GM19463 (cell line): ENCODE measurements around the gene LDLR.

Experiments used
- ATAC-seq: cut with Tn5 transposase; IDR thresholded peaks from one replicate; pipeline ENCODE4 v1.9.1; 2021; ENCODE audit warnings: mild to moderate bottlenecking, moderate library complexity; ENCODE audit not compliant: unreplicated experiment

LDLR gene

DNA sequence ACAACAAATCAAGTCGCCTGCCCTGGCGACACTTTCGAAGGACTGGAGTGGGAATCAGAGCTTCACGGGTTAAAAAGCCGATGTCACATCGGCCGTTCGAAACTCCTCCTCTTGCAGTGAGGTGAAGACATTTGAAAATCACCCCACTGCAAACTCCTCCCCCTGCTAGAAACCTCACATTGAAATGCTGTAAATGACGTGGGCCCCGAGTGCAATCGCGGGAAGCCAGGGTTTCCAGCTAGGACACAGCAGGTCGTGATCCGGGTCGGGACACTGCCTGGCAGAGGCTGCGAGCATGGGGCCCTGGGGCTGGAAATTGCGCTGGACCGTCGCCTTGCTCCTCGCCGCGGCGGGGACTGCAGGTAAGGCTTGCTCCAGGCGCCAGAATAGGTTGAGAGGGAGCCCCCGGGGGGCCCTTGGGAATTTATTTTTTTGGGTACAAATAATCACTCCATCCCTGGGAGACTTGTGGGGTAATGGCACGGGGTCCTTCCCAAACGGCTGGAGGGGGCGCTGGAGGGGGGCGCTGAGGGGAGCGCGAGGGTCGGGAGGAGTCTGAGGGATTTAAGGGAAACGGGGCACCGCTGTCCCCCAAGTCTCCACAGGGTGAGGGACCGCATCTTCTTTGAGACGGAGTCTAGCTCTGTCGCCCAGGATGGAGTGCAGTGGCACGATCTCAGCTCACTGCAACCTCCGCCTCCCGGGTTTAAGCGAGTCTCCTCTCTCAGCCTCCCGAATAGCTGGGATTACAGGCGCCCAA, at the start of gene LDLR:
TSS of gene LDLR (plus strand) at position 210 of the 760 bp plus-strand sequence. CDS start at position 296, 86 bp downstream.
- no peak for ATAC-seq

DNA sequence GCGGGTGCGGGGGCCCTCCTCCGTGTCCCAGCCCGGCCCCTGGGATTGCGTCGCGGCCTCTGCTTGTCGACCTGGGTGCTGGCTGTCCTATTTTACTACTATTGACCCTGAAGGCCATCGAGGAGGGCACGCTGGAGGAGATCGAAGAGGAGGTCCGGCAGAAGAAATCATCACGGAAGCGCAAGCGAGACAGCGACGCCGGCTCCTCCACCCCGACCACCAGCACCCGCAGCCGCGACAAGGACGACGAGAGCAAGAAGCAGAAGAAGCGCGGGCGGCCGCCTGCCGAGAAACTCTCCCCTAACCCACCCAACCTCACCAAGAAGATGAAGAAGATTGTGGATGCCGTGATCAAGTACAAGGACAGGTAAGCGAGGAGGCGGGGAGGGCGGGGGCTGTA, 48.1 kb upstream of the LDLR start:
- ATAC-seq = no peak

DNA sequence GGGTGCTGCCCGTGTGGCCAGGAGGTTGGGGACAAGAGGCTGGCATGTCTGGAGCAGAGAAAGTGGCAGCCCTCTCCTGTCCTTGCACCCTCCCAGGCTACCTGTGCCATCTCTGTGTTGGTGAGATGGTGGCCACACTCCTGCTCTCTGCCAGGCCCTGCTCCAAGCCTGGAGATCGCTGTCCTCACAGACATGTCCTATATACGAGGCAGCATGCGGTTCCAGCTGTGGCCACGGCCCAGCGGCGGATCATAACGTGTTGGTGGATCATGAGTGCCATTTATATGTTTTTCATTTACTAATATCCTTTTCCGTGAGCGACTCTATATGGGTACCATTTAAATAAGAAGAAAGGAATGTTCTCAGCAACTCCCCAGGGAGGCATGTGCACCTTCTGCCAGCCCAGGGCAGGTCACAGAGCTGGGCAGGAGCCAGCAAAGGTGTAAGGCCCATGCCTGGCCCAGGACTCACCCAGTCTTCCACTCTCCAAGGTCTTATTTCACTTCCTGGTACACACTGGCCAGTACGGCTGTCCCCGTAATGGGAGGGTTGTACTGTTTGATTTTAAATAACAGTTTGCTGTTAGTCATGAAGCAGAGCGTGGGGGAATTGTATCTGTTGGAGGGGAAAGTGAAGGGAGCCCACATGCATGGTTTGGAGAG, 47.2 kb upstream of the LDLR start:
- no peak for ATAC-seq

DNA sequence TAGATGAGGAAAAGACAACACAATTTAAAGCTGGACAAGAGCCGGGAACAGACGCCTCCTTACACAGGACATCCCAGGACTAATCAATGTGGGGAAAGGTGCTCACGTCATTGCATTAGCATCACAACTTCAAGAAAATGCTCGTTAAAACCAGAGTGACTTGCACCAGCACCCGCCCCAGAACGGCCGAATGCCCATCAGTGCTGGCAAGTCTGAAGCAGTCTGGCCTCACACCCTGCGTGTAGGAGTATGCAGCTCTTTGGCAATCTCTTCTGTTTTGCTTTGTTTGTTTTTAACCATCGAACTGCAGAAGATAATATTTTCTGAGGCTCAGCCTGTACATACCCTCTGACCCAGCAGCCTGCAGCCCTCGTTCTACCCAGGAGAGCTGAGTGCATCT, 44.8 kb upstream of the LDLR start:
- ATAC-seq = no peak

DNA sequence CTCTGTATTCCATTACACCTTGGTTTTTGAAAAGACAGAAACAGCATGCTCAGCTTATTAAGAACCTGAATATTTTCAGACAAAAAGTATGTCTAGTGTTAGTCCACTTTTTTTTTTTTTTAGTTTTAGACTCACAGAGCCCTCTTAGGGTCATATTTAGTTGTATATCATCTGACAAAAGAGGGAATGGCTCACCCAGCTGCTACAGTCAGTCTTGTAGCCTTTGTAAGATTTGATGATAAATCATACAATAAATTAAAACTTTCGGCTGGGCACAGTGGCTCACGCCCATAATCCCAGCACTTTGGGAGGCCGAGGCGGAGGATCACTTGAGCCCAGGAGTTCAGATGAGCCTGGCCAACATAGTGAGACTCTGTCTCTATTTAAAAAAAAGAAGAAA, 43.7 kb upstream of the LDLR start:
- ATAC-seq = no peak

DNA sequence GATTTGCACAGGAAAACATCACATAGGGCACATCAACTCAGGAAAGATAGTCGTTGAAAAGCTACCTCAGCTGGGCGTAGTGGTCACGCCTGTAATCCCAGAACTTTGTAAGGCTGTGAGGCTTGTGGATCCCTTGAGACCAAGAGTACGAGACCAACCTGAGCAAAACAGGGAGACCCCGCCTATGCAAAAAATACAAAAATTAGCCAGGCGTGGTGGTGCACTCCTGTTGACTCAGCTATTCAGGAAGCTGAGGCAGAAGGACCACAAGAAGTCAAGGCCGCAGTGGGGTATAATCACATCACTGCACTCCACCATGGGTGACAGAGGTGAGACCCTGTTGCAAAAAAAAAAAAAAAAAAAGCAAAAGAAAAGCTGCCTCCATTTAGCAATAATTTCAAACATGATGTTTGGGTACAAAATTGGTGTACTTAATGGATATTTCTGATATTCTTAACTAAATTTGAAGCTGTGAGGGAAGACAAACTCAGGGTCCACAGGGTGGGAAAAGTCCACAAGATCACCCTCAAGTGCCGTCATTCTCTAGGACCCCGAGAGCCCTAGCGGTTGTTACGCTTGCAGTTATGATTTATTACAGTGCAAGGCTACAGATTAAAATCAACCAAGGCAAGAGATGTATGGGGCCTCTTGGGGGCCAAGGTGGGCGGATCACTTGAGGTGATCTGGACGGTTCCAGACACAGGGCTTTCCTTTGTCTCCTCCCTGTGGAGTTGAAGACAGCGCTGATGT, 42.5 kb upstream of the LDLR start:
- ATAC-seq = no peak

- ATAC-seq = no peak
These were observed 41.4 kb upstream of the LDLR start for GRCh38 chr19:11047866-11048265.

DNA sequence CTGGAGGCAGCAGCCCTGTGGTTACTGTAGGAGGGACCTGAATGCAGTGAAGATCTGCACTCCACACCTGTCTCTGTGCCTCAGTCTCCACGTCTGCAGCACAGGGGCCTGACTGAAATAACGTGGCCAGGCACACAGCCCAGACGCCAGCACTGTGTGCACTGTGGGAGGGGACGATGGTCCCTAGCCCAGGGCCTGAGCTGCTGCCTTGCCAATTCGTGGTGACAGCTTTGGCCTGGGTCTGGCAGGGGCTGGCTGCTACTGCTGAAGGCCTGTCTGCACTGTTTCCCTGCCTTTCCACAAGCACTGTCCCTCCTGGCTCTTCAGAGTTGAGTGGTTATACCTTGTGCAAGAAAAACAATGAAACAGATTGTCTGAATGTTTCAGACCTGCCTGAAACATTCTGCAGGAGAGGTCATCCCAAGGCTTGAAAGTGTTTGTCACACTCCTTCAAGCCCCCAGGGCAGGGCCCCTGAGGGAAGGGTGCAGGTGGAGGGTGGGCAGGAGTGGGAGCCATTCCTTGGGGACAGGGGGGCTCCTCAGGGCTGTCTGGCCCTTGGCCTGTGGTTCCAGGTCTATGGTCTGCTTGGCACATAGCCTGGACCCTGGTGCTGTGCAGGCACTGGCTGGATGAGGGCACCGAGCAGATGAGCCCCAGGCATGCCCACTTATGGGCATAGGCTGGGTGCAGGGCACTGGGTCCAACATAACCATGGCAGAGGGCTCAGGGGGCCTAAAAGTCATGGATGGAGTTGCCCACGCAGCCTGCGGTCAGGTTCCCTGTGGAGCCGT, 38.7 kb upstream of the LDLR start:
- no peak for ATAC-seq

DNA sequence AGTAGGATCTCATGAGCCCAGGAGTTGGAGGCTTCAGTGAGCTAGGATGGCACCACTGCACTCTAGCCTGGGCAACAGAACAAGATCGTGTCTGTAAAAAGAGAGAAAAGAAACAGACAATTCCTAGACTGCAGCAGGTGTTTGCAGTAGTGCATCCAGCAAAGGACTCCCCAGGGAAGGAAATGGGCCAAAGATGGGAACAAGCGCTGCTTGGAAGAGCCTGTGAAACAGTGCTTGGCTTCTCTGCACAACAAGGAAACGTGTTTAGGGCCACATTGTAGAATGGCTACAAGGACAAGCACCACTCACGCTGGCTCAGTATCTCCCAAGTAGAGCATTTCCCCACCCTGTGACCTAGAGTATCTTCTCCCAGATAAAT, 35.5 kb upstream of the LDLR start:
- no peak for ATAC-seq

- ATAC-seq = no peak
These were observed 35.1 kb upstream of the LDLR start for GRCh38 chr19:11054200-11054599.

- no peak for ATAC-seq
These were observed 34.6 kb upstream of the LDLR start for GRCh38 chr19:11054628-11055027.

DNA sequence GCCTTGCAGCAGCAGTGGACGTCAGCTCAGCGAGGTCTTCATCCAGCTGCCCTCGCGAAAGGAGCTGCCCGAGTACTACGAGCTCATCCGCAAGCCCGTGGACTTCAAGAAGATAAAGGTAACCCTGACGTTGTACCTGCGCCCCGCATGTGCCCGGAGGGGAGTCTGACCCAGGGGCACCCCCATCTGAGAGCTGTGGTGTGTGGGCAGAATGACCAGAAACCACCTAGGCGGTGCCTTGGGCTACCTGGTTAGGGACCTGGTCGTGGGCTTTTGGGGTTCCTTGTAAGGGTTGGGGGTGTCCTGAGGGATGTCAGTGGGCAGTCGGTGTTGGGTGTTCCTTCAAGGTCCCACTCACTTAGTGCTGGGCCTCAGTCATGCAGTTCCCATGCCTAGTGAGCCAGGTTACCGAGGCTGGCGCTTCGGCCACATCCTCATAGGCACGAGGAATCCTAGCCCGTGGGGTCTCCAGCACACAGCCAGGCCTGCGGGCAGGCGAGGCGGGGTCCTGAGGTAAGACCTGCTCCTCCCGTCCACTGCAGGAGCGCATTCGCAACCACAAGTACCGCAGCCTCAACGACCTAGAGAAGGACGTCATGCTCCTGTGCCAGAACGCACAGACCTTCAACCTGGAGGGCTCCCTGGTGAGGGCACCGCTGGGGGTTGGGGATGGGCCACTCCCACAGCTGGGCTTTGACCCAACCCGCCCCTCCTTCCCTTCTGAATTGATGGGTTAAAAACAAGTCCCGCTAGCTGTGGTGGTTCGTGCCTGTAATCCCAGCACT, 30.8 kb upstream of the LDLR start:
- ATAC-seq = no peak

DNA sequence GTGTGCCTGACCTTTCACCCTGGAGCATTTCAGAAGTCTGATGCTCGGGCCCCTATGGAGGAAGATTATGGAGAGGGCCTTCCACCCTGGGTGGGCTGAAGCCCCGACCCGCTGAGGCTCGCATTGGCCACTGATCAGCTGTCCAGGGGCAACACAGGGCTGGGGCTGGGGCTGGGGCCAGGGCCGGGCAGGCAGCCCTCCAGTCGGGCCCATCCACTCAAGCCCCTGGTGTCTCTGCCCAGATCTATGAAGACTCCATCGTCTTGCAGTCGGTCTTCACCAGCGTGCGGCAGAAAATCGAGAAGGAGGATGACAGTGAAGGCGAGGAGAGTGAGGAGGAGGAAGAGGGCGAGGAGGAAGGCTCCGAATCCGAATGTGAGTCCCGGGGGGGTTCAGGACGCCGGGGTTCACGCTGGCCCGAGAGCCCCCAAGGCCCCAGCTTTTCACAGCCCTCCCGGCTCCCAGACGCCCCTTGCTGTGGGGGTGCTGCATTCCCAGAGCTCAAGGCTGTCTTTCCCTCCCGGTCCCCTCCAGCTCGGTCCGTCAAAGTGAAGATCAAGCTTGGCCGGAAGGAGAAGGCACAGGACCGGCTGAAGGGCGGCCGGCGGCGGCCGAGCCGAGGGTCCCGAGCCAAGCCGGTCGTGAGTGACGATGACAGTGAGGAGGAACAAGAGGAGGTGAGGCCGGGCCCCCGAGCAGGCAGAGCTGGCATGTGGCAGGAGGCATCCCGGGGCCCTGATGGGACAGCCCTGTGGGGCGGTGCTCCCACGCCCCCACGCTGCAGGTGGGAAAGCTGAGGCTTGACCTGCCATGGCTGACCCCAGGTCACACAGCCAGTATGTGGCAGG, 29.5 kb upstream of the LDLR start:
- no peak for ATAC-seq

DNA sequence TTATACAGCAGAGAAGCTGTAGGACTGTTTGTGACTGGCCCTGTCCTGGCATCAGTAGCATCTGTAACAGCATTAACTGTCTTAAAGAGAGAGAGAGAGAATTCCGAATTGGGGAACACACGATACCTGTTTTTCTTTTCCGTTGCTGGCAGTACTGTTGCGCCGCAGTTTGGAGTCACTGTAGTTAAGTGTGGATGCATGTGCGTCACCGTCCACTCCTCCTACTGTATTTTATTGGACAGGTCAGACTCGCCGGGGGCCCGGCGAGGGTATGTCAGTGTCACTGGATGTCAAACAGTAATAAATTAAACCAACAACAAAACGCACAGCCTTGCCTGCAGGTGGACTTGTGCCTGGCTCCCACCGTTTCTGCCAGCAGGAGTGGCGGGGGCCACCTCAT, 27.3 kb upstream of the LDLR start:
- no peak for ATAC-seq

GRCh38 chr19:11063434-11063833, 25.8 kb upstream of the LDLR start:
- ATAC-seq = no peak

DNA sequence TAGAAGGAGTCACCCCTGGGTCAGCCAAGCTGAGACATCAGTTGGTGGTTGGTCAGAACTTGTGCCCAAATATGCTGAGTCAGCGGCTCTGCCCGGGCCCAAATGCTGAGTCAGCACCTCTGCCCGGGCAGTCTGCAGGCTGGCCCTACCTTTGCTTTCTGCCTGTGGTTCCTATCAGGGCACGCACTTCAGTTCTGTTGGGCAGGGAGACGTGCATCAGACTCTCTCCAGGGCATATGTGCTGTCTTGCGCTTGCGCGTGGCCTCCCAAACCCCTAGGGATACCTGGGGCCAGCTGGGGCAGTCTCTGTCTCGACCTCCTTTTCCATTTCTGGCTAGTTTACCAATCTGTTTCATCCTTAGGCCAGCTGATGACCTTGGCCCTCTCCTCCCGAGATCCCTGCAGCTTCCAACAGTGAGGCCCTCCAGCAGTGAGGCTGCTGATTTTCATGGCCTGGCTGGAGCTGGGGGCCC, 24.4 kb upstream of the LDLR start:
- no peak for ATAC-seq

DNA sequence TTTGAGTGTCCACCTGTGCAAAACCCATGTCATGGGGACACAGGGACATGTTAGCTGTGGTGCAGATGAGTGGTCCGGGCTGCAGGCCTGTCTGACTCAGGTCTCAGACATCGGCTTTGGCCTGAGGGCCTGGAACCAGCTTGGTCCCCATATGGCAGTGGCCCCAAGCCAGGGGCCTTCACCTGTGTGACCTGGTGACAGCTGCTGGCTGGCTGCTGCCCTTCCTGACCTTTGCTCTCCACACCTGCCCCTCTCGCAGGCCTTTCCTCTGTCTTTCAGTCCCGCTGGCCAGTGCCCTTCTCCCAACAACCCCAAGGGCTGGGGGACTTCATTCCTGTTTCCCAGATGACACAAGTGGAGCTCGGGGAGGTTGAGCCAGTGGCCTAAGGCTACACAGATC, 22.9 kb upstream of the LDLR start:
- no peak for ATAC-seq

GRCh38 chr19:11067356-11068113, 21.7 kb upstream of the LDLR start:
- ATAC-seq = no peak

GRCh38 chr19:11069561-11069960, 19.7 kb upstream of the LDLR start:
- no peak for ATAC-seq
